Activated effector memory CD4-positive, alpha-beta T cell treated with anti-CD3 and anti-CD28 coated beads, Interleukin-2, amount 50 U/mL, for 16 hours (primary cell): Measurements from ENCODE around the gene PTPRN2.
"Not testable (repeated sequence)": the region's sequence is repeated elsewhere in the genome, so short reads cannot be mapped to it uniquely, and the experiment has no call there.

Source experiments
- DNase-seq: peaks from one replicate; pipeline ENCODE4 v3.0.0-alpha.2; 2020

The PTPRN2 gene

DNA sequence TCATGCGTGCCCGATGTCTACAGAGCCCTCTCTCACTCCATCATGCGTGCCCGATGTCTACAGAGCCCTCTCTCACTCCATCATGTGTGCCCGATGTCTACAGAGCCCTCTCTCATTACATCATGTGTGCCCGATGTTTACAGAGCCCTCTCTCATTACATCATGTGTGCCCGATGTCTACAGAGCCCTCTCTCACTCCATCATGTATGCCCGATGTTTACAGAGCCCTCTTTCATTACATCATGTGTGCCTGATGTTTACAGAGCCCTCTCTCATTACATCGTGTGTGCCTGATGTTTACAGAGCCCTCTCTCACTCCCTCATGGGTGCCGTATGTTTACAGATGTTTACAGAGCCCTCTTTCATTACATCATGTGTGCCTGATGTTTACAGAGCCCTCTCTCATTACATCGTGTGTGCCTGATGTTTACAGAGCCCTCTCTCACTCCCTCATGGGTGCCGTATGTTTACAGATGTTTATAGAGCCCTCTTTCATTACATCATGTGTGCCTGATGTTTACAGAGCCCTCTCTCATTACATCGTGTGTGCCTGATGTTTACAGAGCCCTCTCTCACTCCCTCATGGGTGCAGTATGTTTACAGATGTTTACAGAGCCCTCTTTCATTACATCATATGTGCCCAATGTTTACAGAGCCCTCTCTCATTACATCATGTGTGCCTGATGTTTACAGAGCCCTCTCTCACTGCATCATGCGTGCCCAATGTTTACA, 739.7 kb downstream of the PTPRN2 start:
- not testable (repeated sequence) for DNase-seq

GRCh38 chr7:157846746-157847145, 740.9 kb downstream of the PTPRN2 start:
- DNase-seq: not testable (repeated sequence)

DNA sequence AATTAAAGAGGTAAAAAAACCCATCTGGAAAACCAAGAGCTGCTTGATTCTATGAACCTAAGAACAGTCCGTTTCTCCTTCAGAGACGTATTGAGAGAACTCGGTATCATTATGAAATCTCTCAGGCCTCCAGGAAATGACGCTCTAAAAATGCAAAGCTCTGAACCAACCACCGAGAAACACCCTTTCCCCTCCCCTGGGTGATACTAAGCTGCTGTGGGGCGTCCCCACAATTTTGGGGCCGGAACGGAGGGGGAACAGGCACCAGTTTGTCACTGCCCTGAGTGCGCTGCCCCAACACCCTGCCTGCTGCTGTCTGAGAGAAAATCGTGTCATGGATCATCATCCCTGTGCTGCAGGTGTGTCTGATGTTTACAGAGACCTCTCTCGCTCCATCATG, 741.4 kb downstream of the PTPRN2 start:
- no peak for DNase-seq

DNA sequence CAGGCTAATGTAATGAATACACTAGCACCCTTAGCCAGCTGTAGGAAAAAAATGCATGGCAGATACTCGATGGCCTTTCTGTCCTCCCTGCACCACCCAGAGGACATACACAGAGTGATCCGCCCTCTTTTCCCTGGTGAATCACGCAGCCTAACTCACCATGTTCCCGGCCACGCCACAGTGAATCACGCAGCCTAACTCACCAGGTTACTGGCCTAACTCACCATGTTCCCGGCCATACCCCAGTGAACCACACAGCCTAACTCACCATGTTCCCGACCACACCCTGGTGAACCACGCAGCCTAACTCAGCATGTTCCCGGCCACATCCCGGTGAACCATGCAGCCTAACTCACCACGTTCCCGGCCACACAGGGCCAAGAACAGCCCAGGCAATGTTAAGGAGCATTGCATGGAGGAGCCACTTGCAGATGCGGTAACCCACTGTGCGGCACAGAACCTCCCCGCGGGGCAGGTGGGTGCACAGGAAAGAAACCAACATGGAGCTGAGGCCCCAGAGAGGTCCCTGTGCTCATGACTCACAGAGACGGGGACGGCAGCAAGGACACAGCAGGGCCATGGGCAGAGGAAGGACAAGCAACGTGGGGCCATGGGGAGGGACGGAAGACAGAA, 742.3 kb downstream of the PTPRN2 start:
- no peak for DNase-seq

GRCh38 chr7:157844611-157845010, 743.0 kb downstream of the PTPRN2 start:
- DNase-seq: no peak

DNA sequence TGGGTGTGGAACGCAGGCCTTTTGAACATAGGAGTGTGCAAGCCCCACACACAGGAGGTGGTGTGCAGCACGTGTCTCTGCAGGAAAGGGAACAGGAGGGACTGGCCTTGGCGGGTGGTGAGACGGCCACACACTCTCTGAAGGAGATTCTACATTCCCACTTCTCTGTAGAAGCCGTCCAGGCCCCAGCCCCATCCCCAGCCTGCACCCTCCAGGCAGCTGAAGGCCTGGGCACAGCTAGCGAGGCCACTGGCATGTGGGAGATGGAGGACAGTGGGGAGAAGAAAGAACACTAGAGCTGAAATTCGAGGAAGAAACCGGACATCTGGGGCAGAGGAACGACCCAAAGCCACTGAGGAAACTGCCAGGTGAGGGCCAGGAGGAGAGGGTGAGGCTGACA, 743.5 kb downstream of the PTPRN2 start:
- DNase-seq: no peak

DNA sequence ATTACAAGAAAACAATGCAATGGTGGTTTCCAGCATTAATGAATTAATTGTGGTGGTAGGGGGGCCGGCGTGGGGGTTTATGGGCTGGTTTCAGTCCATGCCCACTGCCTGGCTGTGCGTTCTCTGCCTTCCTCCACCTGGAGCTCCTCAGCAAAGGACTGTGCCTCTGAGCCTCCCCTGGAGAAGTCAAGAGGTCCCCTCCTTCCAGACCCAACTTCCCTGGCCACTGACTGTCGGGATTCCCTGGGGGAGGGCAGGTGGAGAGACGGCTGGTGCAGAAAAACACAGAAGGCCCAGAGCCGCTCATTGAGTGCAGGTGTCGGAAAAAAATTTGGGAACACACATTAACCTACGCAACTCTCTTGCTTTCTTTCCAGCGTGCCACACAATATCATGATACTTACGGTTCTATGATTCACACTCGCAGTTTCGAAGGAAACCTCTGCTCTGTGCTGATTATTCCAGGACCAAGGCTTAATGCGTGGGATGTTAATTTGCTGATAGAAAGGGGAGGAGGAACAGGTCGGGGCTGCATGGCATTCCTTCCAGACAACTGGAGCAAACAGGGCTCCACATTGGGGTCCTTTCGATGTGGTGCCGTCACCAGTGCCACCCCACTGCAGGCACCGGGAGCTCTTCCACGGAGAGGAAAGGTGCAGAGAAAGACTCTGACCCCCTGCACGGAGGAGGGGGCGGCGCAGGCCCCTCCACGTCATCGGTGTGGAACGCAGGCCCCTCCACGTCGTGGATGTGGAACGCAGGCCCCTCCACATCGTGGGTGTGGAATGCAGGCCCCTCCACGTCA, 744.1 kb downstream of the PTPRN2 start:
- no peak for DNase-seq

GRCh38 chr7:157841773-157842370, 745.8 kb downstream of the PTPRN2 start:
- DNase-seq: no peak

DNA sequence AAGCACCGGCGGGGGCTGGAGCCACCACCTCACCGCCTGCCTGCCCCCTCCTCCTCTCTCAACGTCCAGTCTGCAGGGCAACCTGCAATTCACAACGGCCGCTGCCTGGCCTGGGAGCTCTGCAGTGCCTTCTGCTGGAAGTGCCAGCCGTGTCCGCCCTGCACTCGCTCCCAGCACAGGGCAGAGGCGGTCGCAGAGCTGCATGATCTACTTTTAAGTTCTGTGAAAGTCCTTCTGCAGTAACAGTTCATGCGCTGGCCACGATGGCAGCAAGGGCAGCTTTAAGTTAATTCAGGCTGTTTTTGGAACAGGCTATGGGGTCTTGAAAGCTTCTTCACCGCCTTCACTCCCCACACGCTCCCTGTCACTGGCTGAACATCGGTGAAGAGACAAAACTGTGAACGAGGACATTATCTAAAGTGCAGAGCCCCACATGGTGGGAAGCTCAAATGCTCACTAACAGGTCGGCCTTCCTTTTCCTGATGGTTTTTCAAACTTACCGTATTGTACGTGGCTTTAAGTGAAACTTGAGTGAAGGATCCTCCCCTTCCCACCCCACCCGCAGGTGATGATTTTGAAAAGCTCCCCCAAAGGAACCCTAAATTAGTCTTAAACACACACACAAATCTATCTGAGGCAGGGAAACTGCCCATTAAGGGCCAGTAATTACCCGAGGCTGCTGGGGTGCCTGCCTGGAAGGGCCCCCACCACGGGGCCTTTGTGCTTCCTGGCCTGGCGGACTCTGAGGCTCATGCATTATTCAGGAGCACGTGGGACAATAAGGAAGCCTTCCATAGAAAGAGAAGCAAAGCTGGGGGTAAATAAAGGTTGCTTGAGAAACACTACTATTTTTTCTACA, 746.5 kb downstream of the PTPRN2 start:
- DNase-seq: no peak

GRCh38 chr7:157840174-157840913, 747.3 kb downstream of the PTPRN2 start:
- no peak for DNase-seq

DNA sequence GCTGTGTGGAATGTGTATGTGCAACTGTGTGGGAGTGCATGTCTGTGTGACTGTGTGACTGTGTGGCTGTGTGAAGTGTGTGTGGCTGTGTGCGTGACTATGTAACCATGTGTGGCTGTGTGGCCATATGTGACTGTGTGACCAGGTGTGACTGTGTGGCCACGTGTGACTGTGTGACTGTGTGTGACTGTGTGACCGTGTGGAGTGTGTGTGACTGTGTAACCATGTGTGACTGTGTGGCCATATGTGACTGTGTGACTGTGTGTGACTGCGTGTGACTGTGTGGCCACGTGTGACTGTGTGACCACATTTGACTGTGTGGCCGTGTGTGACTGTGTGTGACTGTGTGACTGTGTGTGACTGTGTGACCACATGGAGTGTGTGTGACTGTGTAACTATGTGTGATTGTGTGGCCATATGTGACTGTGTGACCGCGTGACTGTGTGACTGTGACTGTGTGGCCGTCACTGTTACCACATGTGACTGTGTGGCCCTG, 747.9 kb downstream of the PTPRN2 start:
- DNase-seq: no peak

DNA sequence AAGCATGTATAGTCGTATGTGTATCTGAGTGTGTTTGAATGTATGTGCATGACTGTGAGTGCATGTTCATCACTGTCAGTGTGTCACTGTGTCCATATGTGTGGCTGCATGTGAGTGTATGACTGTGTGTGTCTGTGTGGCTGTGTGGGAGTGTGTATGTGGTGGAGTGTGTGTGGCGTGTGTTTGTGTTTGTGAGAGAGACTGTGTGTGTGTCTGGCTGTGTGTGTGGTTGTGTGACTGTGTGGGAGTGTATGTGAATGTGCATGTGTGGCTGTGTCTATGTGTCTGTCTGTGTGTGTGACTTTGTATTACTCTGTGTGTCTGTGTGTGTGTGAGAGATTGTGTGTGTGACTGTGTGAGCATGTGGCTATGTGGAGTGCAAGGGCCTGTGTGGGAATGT, 748.4 kb downstream of the PTPRN2 start:
- no peak for DNase-seq

- DNase-seq: no peak
Measured at GRCh38 chr7:157837561-157837960, 750.1 kb downstream of the PTPRN2 start.

DNA sequence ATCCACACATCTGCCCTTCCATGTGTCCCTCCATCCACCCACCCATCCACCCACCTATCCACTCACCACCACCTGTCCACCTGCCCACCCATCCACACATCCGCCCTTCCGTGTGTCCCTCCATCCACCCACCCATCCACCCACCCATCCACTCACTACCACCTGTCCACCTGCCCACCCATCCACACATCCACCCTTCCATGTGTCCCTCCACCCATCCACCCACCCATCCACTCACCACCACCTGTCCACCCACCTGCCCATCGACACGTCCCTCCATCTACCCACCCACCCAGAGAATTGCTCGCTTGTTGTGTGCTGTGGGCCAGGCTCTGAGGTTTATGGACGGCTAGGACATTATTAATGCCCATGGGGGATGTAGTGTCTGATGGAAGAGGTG, 750.6 kb downstream of the PTPRN2 start:
- no peak for DNase-seq

- DNase-seq: no peak
Measured at GRCh38 chr7:157834501-157835163, 753.0 kb downstream of the PTPRN2 start.

DNA sequence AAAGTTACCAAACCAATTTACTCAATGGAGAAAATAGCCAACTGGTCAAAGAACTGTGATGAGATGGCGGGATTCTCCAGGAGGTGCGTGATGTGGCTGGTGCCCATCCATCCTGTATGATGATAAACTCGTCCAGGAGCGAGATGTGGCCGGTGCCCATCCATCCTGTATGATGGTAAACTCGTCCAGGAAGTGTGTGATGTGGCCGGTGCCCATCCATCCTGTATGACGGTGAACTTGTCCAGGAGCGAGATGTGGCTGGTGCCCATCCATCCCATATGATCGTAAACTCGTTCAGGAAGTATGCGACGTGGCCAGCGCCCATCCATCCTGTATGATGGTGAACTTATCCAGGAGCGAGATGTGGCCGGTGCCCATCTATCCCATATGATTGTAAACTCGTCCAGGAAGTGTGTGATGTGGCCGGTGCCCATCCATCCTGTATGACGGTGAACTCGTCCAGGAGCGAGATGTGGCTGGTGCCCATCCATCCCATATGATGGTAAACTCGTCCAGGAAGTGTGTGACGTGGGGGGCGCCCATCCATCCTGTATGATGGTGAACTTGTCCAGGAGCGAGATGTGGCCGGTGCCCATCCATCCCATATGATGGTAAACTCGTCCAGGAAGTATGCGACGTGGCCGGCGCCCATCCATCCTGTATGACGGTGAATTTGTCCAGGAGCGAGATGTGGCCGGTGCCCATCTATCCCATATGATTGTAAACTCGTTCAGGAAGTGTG, 754.6 kb downstream of the PTPRN2 start:
- no peak for DNase-seq

DNA sequence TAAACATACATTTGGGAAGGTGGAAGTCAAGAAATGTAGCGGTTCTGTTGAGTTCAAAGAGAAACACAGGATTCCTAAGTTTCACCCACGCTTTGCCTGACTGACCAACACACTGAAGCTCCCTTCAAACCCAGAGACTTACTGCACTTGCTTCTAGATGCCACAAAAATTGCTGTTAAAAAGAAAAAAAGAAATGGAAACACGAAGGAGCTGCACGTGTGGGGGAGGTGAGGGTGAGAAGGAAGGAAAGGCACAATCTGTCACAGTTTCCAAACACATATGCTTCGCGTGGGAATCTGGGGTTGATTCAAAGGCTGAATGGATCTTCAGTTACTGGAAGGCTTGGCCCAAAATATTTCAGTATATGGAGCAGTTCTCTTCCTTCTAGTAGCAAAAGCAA, 755.2 kb downstream of the PTPRN2 start:
- no peak for DNase-seq

DNA sequence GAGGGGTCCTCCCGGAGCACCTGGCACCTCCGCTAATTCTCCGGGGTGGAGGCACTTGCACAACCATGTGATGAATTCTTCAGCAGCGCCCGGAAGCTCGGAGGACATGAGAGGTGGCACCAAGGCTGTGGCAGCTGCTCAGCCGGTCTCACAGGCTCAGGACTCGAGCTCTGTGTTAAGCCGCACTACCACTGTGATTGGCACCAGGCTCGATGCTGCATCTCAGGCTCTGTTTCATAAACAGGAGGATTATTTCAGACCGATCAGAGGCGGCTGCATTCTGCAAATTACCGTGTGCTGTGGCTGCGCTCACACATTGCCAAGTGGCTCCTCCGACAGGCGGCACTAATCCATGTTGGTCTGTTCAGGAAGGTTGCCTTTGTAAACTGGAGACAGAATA, 755.6 kb downstream of the PTPRN2 start:
- DNase-seq: no peak

- DNase-seq: no peak
Measured at GRCh38 chr7:157831143-157831905, 756.3 kb downstream of the PTPRN2 start.
